ENCODE results near the gene C2orf92.

DNA sequence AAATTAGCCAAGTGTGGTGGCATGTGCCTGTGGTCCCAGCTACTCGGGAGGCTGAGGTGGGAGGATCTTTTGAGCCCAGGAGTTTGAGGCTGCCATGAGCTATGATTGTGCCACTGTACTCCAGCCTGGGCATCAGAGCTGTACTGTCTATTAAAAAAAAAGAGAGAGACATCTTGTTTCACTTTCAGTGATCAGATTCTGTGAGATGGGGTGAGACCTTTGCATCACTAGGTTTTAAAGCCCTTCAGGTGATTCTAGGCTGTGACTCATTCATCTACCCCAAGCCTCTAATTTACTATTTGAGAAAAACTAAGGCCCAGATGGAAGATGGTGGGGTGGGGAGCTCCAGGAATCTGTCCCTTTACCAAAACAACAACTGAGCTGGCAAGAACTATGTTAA, 7.1 kb downstream of the C2orf92 start:
- TF ChIP-seq EZH2 (IDR thresholded peaks at IDR 0.05; ENCODE audit: insufficient read depth, poor library complexity, severe bottlenecking) (no peak), EZH2phosphoT487 (IDR thresholded peaks at IDR 0.05; ENCODE audit: insufficient read depth, low read depth) (no peak)

Data from GM23248 (cell line).